Daoy (cell line): Measurements from ENCODE around the gene CCDC47. TPM values are rescaled to one million over a fixed set of nuclear protein-coding genes. Genes with fewer than 3 reads are reported as not detected.
"Not testable (repeated sequence)": the region's sequence is repeated elsewhere in the genome, so short reads cannot be mapped to it uniquely, and the experiment has no call there.

Experiments
- DNase-seq: peaks from one replicate; pipeline ENCODE4 v3.0.0-alpha.2; 2015; ENCODE audit warnings: low read depth
- total RNA-seq: library from RNA; depleted of rRNA; stranded (reverse); fragments of >200 nt; shearing (Covaris generic); gene quantifications from 2 replicates; pipeline ENCODE4 v1.2.3, GENCODE V29; 2014

CCDC47 gene
- total RNA-seq, 1 experiment from 2014 or later: 94.1 TPM

- DNase-seq: no peak
Measured at GRCh38 chr17:63735691-63736090, 37.7 kb downstream of the CCDC47 start.

GRCh38 chr17:63722403-63722802 is 51.0 kb downstream of the CCDC47 start:
- no peak for DNase-seq

GRCh38 chr17:63720194-63720593 is 53.2 kb downstream of the CCDC47 start:
- not testable (repeated sequence) for DNase-seq

- DNase-seq: no peak
Measured at GRCh38 chr17:63718988-63719387, 54.4 kb downstream of the CCDC47 start.

GRCh38 chr17:63716426-63716825 is 57.0 kb downstream of the CCDC47 start:
- DNase-seq: no peak

GRCh38 chr17:63714550-63715277 is 58.7 kb downstream of the CCDC47 start:
- no peak for DNase-seq

GRCh38 chr17:63709110-63709509 is 64.3 kb downstream of the CCDC47 start:
- DNase-seq: no peak

GRCh38 chr17:63707151-63707550 is 66.2 kb downstream of the CCDC47 start:
- DNase-seq: no peak

- DNase-seq: no peak
Measured at GRCh38 chr17:63706336-63707082, 66.9 kb downstream of the CCDC47 start.

- no peak for DNase-seq
Measured at GRCh38 chr17:63705657-63706056, 67.7 kb downstream of the CCDC47 start.

GRCh38 chr17:63704836-63705235 is 68.6 kb downstream of the CCDC47 start:
- no peak for DNase-seq

- DNase-seq: no peak
Measured at GRCh38 chr17:63704259-63704576, 69.2 kb downstream of the CCDC47 start.

GRCh38 chr17:63703556-63704258 is 69.7 kb downstream of the CCDC47 start:
- no peak for DNase-seq

- DNase-seq: no peak
Measured at GRCh38 chr17:63703029-63703428, 70.4 kb downstream of the CCDC47 start.

- DNase-seq: no peak
Measured at GRCh38 chr17:63702721-63703015, 70.7 kb downstream of the CCDC47 start.

- no peak for DNase-seq
Measured at GRCh38 chr17:63701868-63702720, 71.3 kb downstream of the CCDC47 start.

- DNase-seq: no peak
Measured at GRCh38 chr17:63701456-63701820, 72.0 kb downstream of the CCDC47 start.

- no peak for DNase-seq
Measured at GRCh38 chr17:63700528-63701455, 72.6 kb downstream of the CCDC47 start.

GRCh38 chr17:63699638-63700527 is 73.5 kb downstream of the CCDC47 start, which contains the start of gene LIMD2:
TSS of gene LIMD2 (minus strand) at chr17:63700125. CDS start at chr17:63699298, 827 bp downstream.
- DNase-seq: peak; percentile 74
